Glutamatergic neuron (in vitro differentiated cells): ENCODE data around the gene ZNF560. TPM values are rescaled to one million over a fixed set of nuclear protein-coding genes. Genes with fewer than 3 reads are reported as not detected.

ENCODE experiments used
- DNase-seq: peaks from one replicate; pipeline ENCODE4 v3.0.0; 2022
- H3K27ac Mint-ChIP-seq: one replicate; pipeline ENCODE4 v1.8.0; 2020; ENCODE audit warnings: mild to moderate bottlenecking, mixed read lengths, inconsistent platforms; ENCODE audit not compliant: unreplicated experiment
- H3K27me3 Mint-ChIP-seq: one replicate; pipeline ENCODE4 v1.8.0; 2020; ENCODE audit warnings: mild to moderate bottlenecking, moderate library complexity, mixed read lengths, inconsistent platforms; ENCODE audit not compliant: unreplicated experiment
- H3K36me3 Mint-ChIP-seq: one replicate; pipeline ENCODE4 v1.8.0; 2020; ENCODE audit warnings: mild to moderate bottlenecking, mixed read lengths, inconsistent platforms; ENCODE audit not compliant: unreplicated experiment
- H3K4me1 Mint-ChIP-seq: one replicate; pipeline ENCODE4 v1.8.0; 2020; ENCODE audit warnings: mild to moderate bottlenecking, low read depth, mixed read lengths, inconsistent platforms; ENCODE audit not compliant: unreplicated experiment
- H3K4me3 Mint-ChIP-seq: one replicate; pipeline ENCODE4 v1.8.0; 2020; ENCODE audit warnings: mild to moderate bottlenecking, mixed read lengths, inconsistent platforms; ENCODE audit not compliant: unreplicated experiment
- H3K9me3 Mint-ChIP-seq: one replicate; pipeline ENCODE4 v1.8.0; 2020; ENCODE audit warnings: mild to moderate bottlenecking, moderate library complexity, mixed read lengths, inconsistent platforms; ENCODE audit not compliant: unreplicated experiment
- total RNA-seq: library from RNA; stranded (reverse); fragmentation: NEBNext Ultra II Directional; extraction: Animal tissue kit (Norgen Biotek cat#: 25700); gene quantifications from one replicate; pipeline ENCODE4 v1.2.1, GENCODE V29; 2021; ENCODE audit not compliant: unreplicated experiment
- TF ChIP-seq, protein P1 (sequence below): fragments of 200-600 bp; sonication (generic); IDR thresholded peaks from one replicate; pipeline ENCODE4 v1.5.0; 2021; ENCODE audit not compliant: partially characterized antibody, unreplicated experiment

The ZNF560 gene
- total RNA-seq, 1 donor from 2014 or later, result not detected

DNA sequence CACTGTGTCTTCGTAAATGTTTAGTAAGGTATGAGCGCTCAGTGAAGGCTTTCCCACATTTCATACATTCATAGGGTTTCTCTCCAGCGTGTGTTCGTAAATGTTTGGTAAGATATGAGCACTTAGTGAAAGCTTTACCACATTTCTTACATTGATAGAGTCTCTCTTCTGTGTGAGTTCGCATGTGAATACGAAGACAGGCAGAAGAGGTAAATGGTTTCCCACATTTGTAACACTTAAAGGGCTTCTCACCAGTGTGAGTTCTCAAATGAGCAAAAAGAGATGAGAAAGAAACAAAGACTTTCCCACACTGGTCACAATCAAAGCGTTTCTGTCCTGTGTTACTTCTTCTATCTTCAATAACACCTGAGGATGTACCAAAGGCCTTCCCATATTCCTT lies 31.3 kb downstream of the ZNF560 start:
- no peak for DNase-seq
- H3K36me3 Mint-ChIP-seq, result no peaks in the 10 kb centered on the region
- no peak overlapping the region for H3K4me3 Mint-ChIP-seq
- no peaks in the 10 kb centered on the region for H3K4me1 Mint-ChIP-seq
- peaks cover 13% of the 10 kb centered on the region for H3K9me3 Mint-ChIP-seq
- TF ChIP-seq, protein P1, sequence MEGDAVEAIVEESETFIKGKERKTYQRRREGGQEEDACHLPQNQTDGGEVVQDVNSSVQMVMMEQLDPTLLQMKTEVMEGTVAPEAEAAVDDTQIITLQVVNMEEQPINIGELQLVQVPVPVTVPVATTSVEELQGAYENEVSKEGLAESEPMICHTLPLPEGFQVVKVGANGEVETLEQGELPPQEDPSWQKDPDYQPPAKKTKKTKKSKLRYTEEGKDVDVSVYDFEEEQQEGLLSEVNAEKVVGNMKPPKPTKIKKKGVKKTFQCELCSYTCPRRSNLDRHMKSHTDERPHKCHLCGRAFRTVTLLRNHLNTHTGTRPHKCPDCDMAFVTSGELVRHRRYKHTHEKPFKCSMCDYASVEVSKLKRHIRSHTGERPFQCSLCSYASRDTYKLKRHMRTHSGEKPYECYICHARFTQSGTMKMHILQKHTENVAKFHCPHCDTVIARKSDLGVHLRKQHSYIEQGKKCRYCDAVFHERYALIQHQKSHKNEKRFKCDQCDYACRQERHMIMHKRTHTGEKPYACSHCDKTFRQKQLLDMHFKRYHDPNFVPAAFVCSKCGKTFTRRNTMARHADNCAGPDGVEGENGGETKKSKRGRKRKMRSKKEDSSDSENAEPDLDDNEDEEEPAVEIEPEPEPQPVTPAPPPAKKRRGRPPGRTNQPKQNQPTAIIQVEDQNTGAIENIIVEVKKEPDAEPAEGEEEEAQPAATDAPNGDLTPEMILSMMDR, result no peak
- no peak overlapping the region for H3K27ac Mint-ChIP-seq
- peaks cover 2% of the 10 kb centered on the region for H3K27me3 Mint-ChIP-seq

DNA sequence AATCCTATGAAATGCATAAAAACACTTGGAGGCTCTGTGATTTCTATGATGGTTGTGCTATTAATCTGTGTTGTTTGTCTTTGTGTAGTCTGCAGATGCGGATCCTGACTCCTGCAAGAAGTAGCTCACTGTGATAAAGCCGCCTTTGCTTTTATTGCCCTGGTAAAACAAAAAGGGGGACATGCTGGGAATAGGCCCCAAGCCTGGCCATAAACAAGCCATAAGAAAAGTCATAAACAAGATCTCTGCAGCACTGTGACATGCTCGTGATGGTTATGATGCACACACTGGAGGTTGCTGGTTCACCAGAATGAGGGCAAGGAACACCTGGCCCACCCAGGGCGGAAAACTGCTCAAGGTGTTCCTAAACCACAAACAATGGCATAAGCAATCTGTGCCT lies 36.5 kb downstream of the ZNF560 start:
- TF ChIP-seq, protein P1, result no peak
- Mint-ChIP-seq H3K27me3 (peaks cover under 1% of the 10 kb centered on the region), H3K36me3 (peaks cover 7% of the 10 kb centered on the region), H3K4me1 (no peaks in the 10 kb centered on the region), H3K9me3 (peaks cover 14% of the 10 kb centered on the region), H3K4me3 (no peak overlapping the region), H3K27ac (no peak overlapping the region)
- no peak for DNase-seq

DNA sequence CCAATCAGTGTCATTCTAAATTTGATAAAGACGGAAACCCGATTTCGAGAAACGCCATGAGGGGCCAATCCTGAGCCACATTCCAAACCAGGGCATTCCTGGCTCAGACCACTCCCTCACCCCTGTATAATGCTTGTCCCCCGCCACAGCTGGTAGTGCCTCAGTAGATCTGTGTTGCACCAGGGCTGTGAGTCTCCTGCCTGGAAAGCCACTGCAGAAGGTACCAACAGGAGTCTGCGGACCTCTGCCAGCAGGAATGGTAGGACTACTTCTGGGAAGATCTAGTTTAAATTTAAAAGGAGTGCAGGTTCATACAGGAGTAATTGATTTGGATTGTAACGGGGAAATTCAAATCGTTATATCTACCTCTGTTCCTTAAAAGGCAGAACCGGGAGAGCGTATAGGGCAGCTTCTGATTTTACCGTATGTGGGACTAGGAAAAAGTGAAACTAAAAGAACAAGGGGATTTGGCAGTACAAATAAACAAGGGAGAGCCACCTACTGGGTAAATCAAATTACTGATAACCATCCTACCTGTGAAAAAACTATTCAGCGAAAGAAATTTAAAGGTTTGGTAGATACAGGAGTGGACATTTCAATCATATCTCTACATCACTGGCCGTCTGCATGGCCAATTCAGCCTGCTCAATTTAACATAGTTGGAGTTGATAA lies 42.3 kb downstream of the ZNF560 start:
- H3K27ac Mint-ChIP-seq, result no peak overlapping the region
- H3K9me3 Mint-ChIP-seq, result peaks cover 11% of the 10 kb centered on the region
- no peaks in the 10 kb centered on the region for H3K27me3 Mint-ChIP-seq

DNA sequence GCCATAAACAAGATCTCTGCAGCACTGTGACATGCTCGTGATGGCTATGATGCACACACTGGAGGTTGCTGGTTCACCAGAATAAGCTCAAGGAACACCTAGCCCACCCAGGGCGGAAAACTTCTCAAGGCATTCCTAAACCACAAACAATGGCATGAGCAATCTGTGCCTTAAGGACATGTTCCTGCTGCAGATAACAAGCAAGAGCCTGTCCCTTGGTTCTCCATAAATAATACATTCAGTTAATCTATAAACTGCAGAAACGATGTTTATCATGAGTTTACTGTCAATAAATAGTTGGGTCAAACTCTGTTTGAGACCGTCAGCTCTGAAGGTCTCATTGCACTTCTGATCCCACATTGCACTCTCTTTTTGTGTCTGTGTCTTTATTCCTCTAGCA lies 44.5 kb downstream of the ZNF560 start:
- Mint-ChIP-seq H3K9me3 (peaks cover 6% of the 10 kb centered on the region), H3K4me3 (no peak overlapping the region), H3K27ac (no peak overlapping the region), H3K36me3 (peaks cover 7% of the 10 kb centered on the region), H3K27me3 (peaks cover 1% of the 10 kb centered on the region), H3K4me1 (no peaks in the 10 kb centered on the region)
- no peak for DNase-seq
- TF ChIP-seq, protein P1, result no peak

More for the DNA sequence above, 42.3 kb downstream of the ZNF560 start:
- no peak for DNase-seq
- H3K36me3 Mint-ChIP-seq, result peaks cover 14% of the 10 kb centered on the region
- no peak overlapping the region for H3K4me3 Mint-ChIP-seq
- no peaks in the 10 kb centered on the region for H3K4me1 Mint-ChIP-seq
- TF ChIP-seq, protein P1, result no peak

DNA sequence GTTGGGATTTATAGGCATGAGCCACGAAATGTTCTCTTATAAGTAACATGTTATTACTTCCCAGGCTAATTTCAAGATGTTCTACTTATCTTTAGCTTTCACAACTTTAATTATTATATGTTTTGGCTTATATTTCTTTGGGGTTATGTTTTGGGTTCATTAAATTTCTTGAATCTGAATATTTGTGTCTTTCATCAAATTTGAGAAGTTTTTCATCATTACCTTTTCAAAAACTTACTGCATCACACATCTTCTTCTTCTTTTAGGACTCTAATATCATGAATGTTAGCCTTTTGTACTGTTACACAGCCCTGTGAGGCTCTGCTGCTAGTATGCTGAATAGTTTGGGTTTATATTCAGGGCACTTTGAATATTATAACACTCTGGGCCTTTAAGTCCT lies 53.4 kb downstream of the ZNF560 start:
- Mint-ChIP-seq H3K27me3 (peaks cover 1% of the 10 kb centered on the region), H3K4me3 (no peak overlapping the region), H3K27ac (no peak overlapping the region), H3K9me3 (peaks cover 15% of the 10 kb centered on the region), H3K4me1 (no peaks in the 10 kb centered on the region), H3K36me3 (peaks cover 15% of the 10 kb centered on the region)
- TF ChIP-seq, protein P1, result no peak
- no peak for DNase-seq
